Tibial nerve (tissue), 4 donors: ENCODE measurements around the gene COBL.

Source experiments
- EP300 ChIP-seq, 2 donors: sonication (generic); formaldehyde crosslinking; IDR thresholded peaks; one replicate each; pipeline ENCODE4 v1.6.1; 2017; ENCODE audit warnings: antibody characterized with exemption in 2 of 2, mild to moderate bottlenecking in 1 of 2
- POLR2A ChIP-seq, 2 donors: fragments of 450-650 bp; IDR thresholded peaks; one replicate each; pipeline ENCODE4 v1.6.1; 2017; ENCODE audit warnings: antibody characterized with exemption in 2 of 2, mild to moderate bottlenecking in 2 of 2, moderate library complexity in 2 of 2
- TF ChIP-seq, protein P1 (sequence below), 5 experiments: fragments of 200-600 bp in 3 of 5; fragments of 450-650 bp in 2 of 5; sonication (generic) in 3 of 5; IDR thresholded peaks; one replicate each; pipeline ENCODE4 v1.5.1; 2016 to 2019; ENCODE audit warnings: antibody characterized with exemption in 5 of 5, mild to moderate bottlenecking in 3 of 5, moderate library complexity in 2 of 5

GRCh38 chr7:51014811-51015210 lies 301.8 kb downstream of the COBL start:
- TF ChIP-seq POLR2A (IDR thresholded peaks at IDR 0.05), result no peak
- TF ChIP-seq, protein P1, sequence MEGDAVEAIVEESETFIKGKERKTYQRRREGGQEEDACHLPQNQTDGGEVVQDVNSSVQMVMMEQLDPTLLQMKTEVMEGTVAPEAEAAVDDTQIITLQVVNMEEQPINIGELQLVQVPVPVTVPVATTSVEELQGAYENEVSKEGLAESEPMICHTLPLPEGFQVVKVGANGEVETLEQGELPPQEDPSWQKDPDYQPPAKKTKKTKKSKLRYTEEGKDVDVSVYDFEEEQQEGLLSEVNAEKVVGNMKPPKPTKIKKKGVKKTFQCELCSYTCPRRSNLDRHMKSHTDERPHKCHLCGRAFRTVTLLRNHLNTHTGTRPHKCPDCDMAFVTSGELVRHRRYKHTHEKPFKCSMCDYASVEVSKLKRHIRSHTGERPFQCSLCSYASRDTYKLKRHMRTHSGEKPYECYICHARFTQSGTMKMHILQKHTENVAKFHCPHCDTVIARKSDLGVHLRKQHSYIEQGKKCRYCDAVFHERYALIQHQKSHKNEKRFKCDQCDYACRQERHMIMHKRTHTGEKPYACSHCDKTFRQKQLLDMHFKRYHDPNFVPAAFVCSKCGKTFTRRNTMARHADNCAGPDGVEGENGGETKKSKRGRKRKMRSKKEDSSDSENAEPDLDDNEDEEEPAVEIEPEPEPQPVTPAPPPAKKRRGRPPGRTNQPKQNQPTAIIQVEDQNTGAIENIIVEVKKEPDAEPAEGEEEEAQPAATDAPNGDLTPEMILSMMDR (IDR thresholded peaks at IDR 0.05), result no peak
- no peak for TF ChIP-seq EP300 (IDR thresholded peaks at IDR 0.05)
